ENCODE results near the gene GPX4.
A peak's percentile ranks its signal among the peaks of the same experiment; 100 is the strongest.

GPX4 gene

GRCh38 chr19:1068009-1069001 is 35.5 kb upstream of the GPX4 start:
- no peak for DNase-seq

- no peak for DNase-seq
These were observed 34.6 kb upstream of the GPX4 start for GRCh38 chr19:1069009-1069779.

GRCh38 chr19:1070576-1070930 is 33.2 kb upstream of the GPX4 start:
- no peak for DNase-seq

GRCh38 chr19:1070931-1071791 is 32.6 kb upstream of the GPX4 start:
- DNase-seq = no peak

GRCh38 chr19:1072371-1073015 is 31.3 kb upstream of the GPX4 start:
- DNase-seq = no peak

GRCh38 chr19:1073063-1073955 is 30.5 kb upstream of the GPX4 start:
- DNase-seq = no peak

- no peak for DNase-seq
These were observed 29.8 kb upstream of the GPX4 start for GRCh38 chr19:1073956-1074517.

GRCh38 chr19:1074544-1075283 is 29.1 kb upstream of the GPX4 start:
- DNase-seq = peak; percentile 93

GRCh38 chr19:1076046-1076386 is 27.8 kb upstream of the GPX4 start:
- no peak for DNase-seq

- peak; percentile 46 for DNase-seq
These were observed 26.8 kb upstream of the GPX4 start for GRCh38 chr19:1076951-1077350.

GRCh38 chr19:1079566-1080111 is 24.2 kb upstream of the GPX4 start:
- DNase-seq = no peak

- DNase-seq = no peak
These were observed 23.2 kb upstream of the GPX4 start for GRCh38 chr19:1080360-1081161.

GRCh38 chr19:1081301-1082164 is 22.3 kb upstream of the GPX4 start:
- peak; percentile 41 for DNase-seq

GRCh38 chr19:1082165-1082927 is 21.4 kb upstream of the GPX4 start:
- peak; percentile 93 for DNase-seq

- no peak for DNase-seq
These were observed 20.6 kb upstream of the GPX4 start for GRCh38 chr19:1082928-1083816.

Data from NCI-H1436 (cell line).